Measurements from ENCODE around the gene FOXA2. TPM values are rescaled to one million over a fixed set of nuclear protein-coding genes. Genes with fewer than 3 reads are reported as not detected.

Gene FOXA2
- total and polyA plus RNA-seq, 2 donors (not counting 3 experiments of a cell fraction or from before 2014, with no cell fraction given) = not detected

DNA sequence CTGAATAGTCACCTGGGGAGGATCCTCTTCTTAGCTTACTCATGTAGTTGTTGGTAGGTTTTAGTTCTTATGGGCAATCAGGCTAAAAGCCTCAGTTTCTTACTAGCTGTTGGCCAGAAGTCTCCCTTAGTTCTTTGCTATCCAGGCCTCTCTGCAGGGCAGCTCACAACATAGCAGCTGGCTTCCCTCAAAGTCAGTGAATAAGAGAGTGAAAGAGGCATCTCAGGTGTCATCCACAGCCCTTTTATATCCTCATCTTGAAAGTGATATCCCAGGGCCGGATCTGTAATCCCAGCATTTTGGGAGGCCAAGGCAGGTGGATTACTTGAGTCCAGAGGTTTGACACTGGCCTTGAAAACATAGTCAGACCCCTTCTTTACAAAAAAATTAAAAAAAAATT lies 42.1 kb upstream of the FOXA2 start:
- no peaks in the 10 kb centered on the region for H3K9me3 ChIP-seq (replicated peaks; ENCODE audit: control insufficient read depth, insufficient read depth, low read length)
- POLR2A ChIA-PET = no interaction called here
- H3K4me2 ChIP-seq (ENCODE audit: insufficient read depth, low read length) = no peak overlapping the region
- no peaks in the 10 kb centered on the region for H3K9me1 ChIP-seq (replicated peaks; ENCODE audit: control insufficient read depth, extremely low read depth, insufficient read depth, low read length)
- no peak overlapping the region for H3K4me3 ChIP-seq (replicated peaks in 1 of 3; ENCODE audit: insufficient read depth in 1 of 3, low read depth in 1 of 3, low read length in 3 of 3)
- H3K9ac ChIP-seq (replicated peaks; ENCODE audit: extremely low read depth, insufficient read depth, low read length) = no peak overlapping the region
- no peaks in the 10 kb centered on the region for H4K20me1 ChIP-seq (replicated peaks; ENCODE audit: control insufficient read depth, extremely low read depth, insufficient read depth, low read length)
- no peak overlapping the region for H2AFZ ChIP-seq (ENCODE audit: low read depth, low read length)
- intact Hi-C loops (cut with micrococcal nuclease) = no loop called here
- no peak for DNase-seq (ENCODE audit: low read depth, low spot score)
- no peaks in the 10 kb centered on the region for H3K36me3 ChIP-seq (ENCODE audit: control insufficient read depth in 2 of 2, extremely low read depth in 1 of 2, insufficient read depth in 2 of 2, low read length in 2 of 2)
- H3K27me3 ChIP-seq (ENCODE audit: control insufficient read depth in 2 of 2, insufficient read depth in 2 of 2, low read length in 2 of 2) = peaks cover 0 to 2% of the 10 kb centered on the region in 2 experiments
- H3K4me1 ChIP-seq (ENCODE audit: control insufficient read depth, extremely low read depth, insufficient read depth, low read length) = no peaks in the 10 kb centered on the region
- dilution Hi-C loops (cut with MboI; ENCODE audit: extremely low pct_ligation_motif_present, low sequenced_read_pairs) = no loop called here
- H3K27ac ChIP-seq (ENCODE audit: insufficient read depth, low read depth, low read length) = no peak overlapping the region
- CTCF ChIA-PET = no interaction called here
- no peaks in the 10 kb centered on the region for H3K79me2 ChIP-seq (ENCODE audit: control insufficient read depth, insufficient read depth, low read length)
- FAIRE-seq = no peak
- BruUV-seq (replicated peaks) = no TSS peak
- TF ChIP-seq GATA2 (IDR thresholded peaks at IDR 0.05; ENCODE audit: insufficient read depth, insufficient read length, low read depth, low read length) (no peak), JUN (IDR thresholded peaks at IDR 0.05; ENCODE audit: borderline replicate concordance, insufficient read depth, insufficient read length, low read depth) (no peak), EZH2 (IDR thresholded peaks at IDR 0.05; ENCODE audit: borderline replicate concordance, low read depth, low read length, severe bottlenecking) (no peak)

DNA sequence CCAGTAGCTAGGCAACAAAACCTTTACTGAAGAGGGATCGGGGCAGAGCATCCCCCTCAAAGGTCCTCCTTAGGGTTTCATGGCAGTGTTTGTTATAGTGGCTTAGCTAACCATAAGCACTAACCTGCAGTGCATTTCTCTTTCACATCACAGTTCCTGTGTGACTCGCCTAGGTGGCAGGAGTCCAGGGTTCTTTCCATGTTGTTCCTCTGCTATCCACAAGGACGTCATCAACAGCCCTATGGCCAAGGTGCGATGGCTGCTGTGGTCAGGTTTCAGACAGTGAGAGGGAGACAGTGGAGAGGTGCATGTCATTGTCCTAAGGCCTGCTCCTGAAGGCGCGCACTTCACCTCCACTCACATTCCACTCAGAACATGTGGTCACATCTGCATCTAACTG lies 38.8 kb upstream of the FOXA2 start:
- Histone ChIP-seq H3K9me3 (replicated peaks; ENCODE audit: control insufficient read depth, insufficient read depth, low read length) (no peaks in the 10 kb centered on the region), H3K27ac (ENCODE audit: insufficient read depth, low read depth, low read length) (no peak overlapping the region), H3K79me2 (ENCODE audit: control insufficient read depth, insufficient read depth, low read length) (no peaks in the 10 kb centered on the region), H3K4me1 (ENCODE audit: control insufficient read depth, extremely low read depth, insufficient read depth, low read length) (no peaks in the 10 kb centered on the region), H3K27me3 (ENCODE audit: control insufficient read depth in 2 of 2, insufficient read depth in 2 of 2, low read length in 2 of 2) (no peaks in the 10 kb centered on the region), H3K4me2 (ENCODE audit: insufficient read depth, low read length) (no peak overlapping the region), H3K36me3 (ENCODE audit: control insufficient read depth in 2 of 2, extremely low read depth in 1 of 2, insufficient read depth in 2 of 2, low read length in 2 of 2) (no peaks in the 10 kb centered on the region), H3K4me3 (replicated peaks in 1 of 3; ENCODE audit: insufficient read depth in 1 of 3, low read depth in 1 of 3, low read length in 3 of 3) (no peak overlapping the region), H3K9me1 (replicated peaks; ENCODE audit: control insufficient read depth, extremely low read depth, insufficient read depth, low read length) (no peaks in the 10 kb centered on the region), H3K9ac (replicated peaks; ENCODE audit: extremely low read depth, insufficient read depth, low read length) (no peak overlapping the region), H4K20me1 (replicated peaks; ENCODE audit: control insufficient read depth, extremely low read depth, insufficient read depth, low read length) (no peaks in the 10 kb centered on the region), H2AFZ (ENCODE audit: low read depth, low read length) (no peak overlapping the region)
- intact Hi-C loops (cut with micrococcal nuclease) = no loop called here
- TF ChIP-seq FOS (IDR thresholded peaks at IDR 0.05; ENCODE audit: borderline replicate concordance, insufficient read depth, low read length) = no peak
- TF ChIP-seq POLR2A (IDR thresholded peaks at IDR 0.05; ENCODE audit: low read depth, low read length) = no peak
- no peak for TF ChIP-seq POLR2AphosphoS5 (IDR thresholded peaks at IDR 0.05; ENCODE audit: insufficient read depth, low read depth, low read length)
- no peak for TF ChIP-seq MYC (IDR thresholded peaks at IDR 0.05; ENCODE audit: low read depth, low read length)
- TF ChIP-seq, protein P1, sequence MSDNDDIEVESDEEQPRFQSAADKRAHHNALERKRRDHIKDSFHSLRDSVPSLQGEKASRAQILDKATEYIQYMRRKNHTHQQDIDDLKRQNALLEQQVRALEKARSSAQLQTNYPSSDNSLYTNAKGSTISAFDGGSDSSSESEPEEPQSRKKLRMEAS (IDR thresholded peaks at IDR 0.05; ENCODE audit: insufficient read depth, insufficient read length) = no peak
- no peak for TF ChIP-seq GATA2 (IDR thresholded peaks at IDR 0.05; ENCODE audit: insufficient read depth, insufficient read length, low read depth, low read length)
- no peak for TF ChIP-seq JUN (IDR thresholded peaks at IDR 0.05; ENCODE audit: borderline replicate concordance, insufficient read depth, insufficient read length, low read depth)
- TF ChIP-seq EZH2 (IDR thresholded peaks at IDR 0.05; ENCODE audit: borderline replicate concordance, low read depth, low read length, severe bottlenecking) = no peak
- TF ChIP-seq, protein P2, sequence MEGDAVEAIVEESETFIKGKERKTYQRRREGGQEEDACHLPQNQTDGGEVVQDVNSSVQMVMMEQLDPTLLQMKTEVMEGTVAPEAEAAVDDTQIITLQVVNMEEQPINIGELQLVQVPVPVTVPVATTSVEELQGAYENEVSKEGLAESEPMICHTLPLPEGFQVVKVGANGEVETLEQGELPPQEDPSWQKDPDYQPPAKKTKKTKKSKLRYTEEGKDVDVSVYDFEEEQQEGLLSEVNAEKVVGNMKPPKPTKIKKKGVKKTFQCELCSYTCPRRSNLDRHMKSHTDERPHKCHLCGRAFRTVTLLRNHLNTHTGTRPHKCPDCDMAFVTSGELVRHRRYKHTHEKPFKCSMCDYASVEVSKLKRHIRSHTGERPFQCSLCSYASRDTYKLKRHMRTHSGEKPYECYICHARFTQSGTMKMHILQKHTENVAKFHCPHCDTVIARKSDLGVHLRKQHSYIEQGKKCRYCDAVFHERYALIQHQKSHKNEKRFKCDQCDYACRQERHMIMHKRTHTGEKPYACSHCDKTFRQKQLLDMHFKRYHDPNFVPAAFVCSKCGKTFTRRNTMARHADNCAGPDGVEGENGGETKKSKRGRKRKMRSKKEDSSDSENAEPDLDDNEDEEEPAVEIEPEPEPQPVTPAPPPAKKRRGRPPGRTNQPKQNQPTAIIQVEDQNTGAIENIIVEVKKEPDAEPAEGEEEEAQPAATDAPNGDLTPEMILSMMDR (IDR thresholded peaks at IDR 0.05; ENCODE audit: extremely low read depth in 1 of 2, insufficient read depth in 1 of 2, low read depth in 1 of 2, low read length in 2 of 2) = no peak
- POLR2A ChIA-PET = no interaction called here
- FAIRE-seq (no peak), DNase-seq (ENCODE audit: low read depth, low spot score) (peak; percentile 2)
- dilution Hi-C loops (cut with MboI; ENCODE audit: extremely low pct_ligation_motif_present, low sequenced_read_pairs) = no loop called here
- BruUV-seq (replicated peaks) = no TSS peak
- CTCF ChIA-PET = interaction anchor here (1.2 kb wide), 1 partner anchor 18 kb away, joined by 3 read pairs; no protein-coding TSS in a partner anchor
